Suprapubic skin (tissue), 4 donors: ENCODE results near the gene SRRM3. TPM values are rescaled to one million over a fixed set of nuclear protein-coding genes. Genes with fewer than 3 reads are reported as not detected.
"Not testable (repeated sequence)": the region's sequence is repeated elsewhere in the genome, so short reads cannot be mapped to it uniquely, and the experiment has no call there.

Experiments used
- DNase-seq, 2 donors: peaks; one replicate each; pipeline ENCODE4 v3.0.0-alpha.2; 2019; ENCODE audit warnings: low spot score in 2 of 2
- H3K27ac ChIP-seq: fragments of 200-600 bp; sonication (generic); one replicate; pipeline ENCODE4 v1.5.1; 2019
- H3K27me3 ChIP-seq: fragments of 200-600 bp; sonication (generic); one replicate; pipeline ENCODE4 v1.5.1; 2019
- H3K36me3 ChIP-seq: fragments of 200-600 bp; sonication (generic); one replicate; pipeline ENCODE4 v1.5.1; 2019
- H3K4me1 ChIP-seq: fragments of 200-600 bp; sonication (generic); one replicate; pipeline ENCODE4 v1.5.1; 2019
- H3K4me3 ChIP-seq: fragments of 200-600 bp; sonication (generic); one replicate; pipeline ENCODE4 v1.5.1; 2019; ENCODE audit warnings: mild to moderate bottlenecking
- H3K9me3 ChIP-seq: fragments of 200-600 bp; sonication (generic); one replicate; pipeline ENCODE4 v1.5.1; 2019
- CTCF ChIP-seq, 2 donors: fragments of 200-600 bp in 1 of 2; fragments of 450-650 bp in 1 of 2; sonication (generic) in 1 of 2; IDR thresholded peaks; one replicate each; pipeline ENCODE4 v1.5.1; 2016 to 2019; ENCODE audit warnings: antibody characterized with exemption in 2 of 2, mild to moderate bottlenecking in 1 of 2, moderate library complexity in 1 of 2
- EP300 ChIP-seq: sonication (generic); formaldehyde crosslinking; IDR thresholded peaks from one replicate; pipeline ENCODE4 v1.6.1; 2017; ENCODE audit warnings: antibody characterized with exemption
- POLR2A ChIP-seq, 2 donors: fragments of 450-650 bp; IDR thresholded peaks; one replicate each; pipeline ENCODE4 v1.6.1; 2017; ENCODE audit warnings: antibody characterized with exemption in 2 of 2, mild to moderate bottlenecking in 2 of 2, moderate library complexity in 2 of 2
- POLR2AphosphoS5 ChIP-seq, 3 donors: sonication (generic); formaldehyde crosslinking; IDR thresholded peaks; one replicate each; pipeline ENCODE4 v1.6.1; 2017; ENCODE audit warnings: antibody characterized with exemption in 3 of 3
- WGBS: methylation state at CpG from one replicate; pipeline ENCODE4 v1.1.5; 2018; 5-methylcytosine and 5-hydroxymethylcytosine counted together
- total RNA-seq, 4 donors: library from RNA; depleted of rRNA; stranded (reverse); fragments of >200 nt; gene quantifications; one replicate each; pipeline ENCODE4 v1.1.0, GENCODE V29; 2016

Gene SRRM3
- total RNA-seq, 4 donors from 2014 or later = 5.6 to 8.5 (median 7.7) TPM

GRCh38 chr7:76286842-76287403, 85.2 kb downstream of the SRRM3 start:
- TF ChIP-seq CTCF (IDR thresholded peaks at IDR 0.05) (no peak), POLR2A (IDR thresholded peaks at IDR 0.05) (no peak), EP300 (no peak), POLR2AphosphoS5 (IDR thresholded peaks at IDR 0.05) (no peak)
- H3K27me3 ChIP-seq = peaks cover 14% of the 10 kb centered on the region
- H3K4me3 ChIP-seq = no peak overlapping the region
- no peak for DNase-seq
- peaks cover 38% of the 10 kb centered on the region for H3K4me1 ChIP-seq
- 84% methylated on average over 11 of the region's 16 CpGs for WGBS
- no peaks in the 10 kb centered on the region for H3K36me3 ChIP-seq
- no peak overlapping the region for H3K27ac ChIP-seq
- H3K9me3 ChIP-seq = no peaks in the 10 kb centered on the region

- WGBS = 79% methylated on average over 6 of the region's 6 CpGs
Measured at GRCh38 chr7:76290847-76291350, 89.2 kb downstream of the SRRM3 start.

GRCh38 chr7:76291351-76292212, 89.9 kb downstream of the SRRM3 start:
- H3K4me1 ChIP-seq = peaks cover 69% of the 10 kb centered on the region
- H3K27ac ChIP-seq = peak overlapping the region; percentile 93
- H3K4me3 ChIP-seq = peak overlapping the region; percentile 38
- H3K27me3 ChIP-seq = no peaks in the 10 kb centered on the region
- TF ChIP-seq POLR2AphosphoS5 (IDR thresholded peaks at IDR 0.05) (peak; percentile 27 to 87 (median 72)), EP300 (no peak), POLR2A (IDR thresholded peaks at IDR 0.05) (no peak), CTCF (IDR thresholded peaks at IDR 0.05) (peak; percentile 95 to 100)
- H3K36me3 ChIP-seq = no peaks in the 10 kb centered on the region
- H3K9me3 ChIP-seq = no peaks in the 10 kb centered on the region
- WGBS = 12% methylated on average over 29 of the region's 30 CpGs
- DNase-seq = peak; percentile 95 to 97

More at GRCh38 chr7:76290847-76291350, 89.2 kb downstream of the SRRM3 start:
- DNase-seq, H3K27me3 ChIP-seq, H3K4me3 ChIP-seq, H3K9me3 ChIP-seq, H3K36me3 ChIP-seq: not testable (repeated sequence)
- H3K4me1 ChIP-seq = peaks cover 62% of the 10 kb centered on the region
- H3K27ac ChIP-seq = peak overlapping the region; percentile 93

- no peak for DNase-seq
- Histone ChIP-seq H3K4me1 (peaks cover 75% of the 10 kb centered on the region), H3K27me3 (no peaks in the 10 kb centered on the region), H3K9me3 (no peaks in the 10 kb centered on the region), H3K36me3 (no peaks in the 10 kb centered on the region), H3K27ac (peak overlapping the region; percentile 93), H3K4me3 (peak overlapping the region; percentile 38)
- 7% methylated on average over 5 of the region's 5 CpGs for WGBS
- TF ChIP-seq CTCF (IDR thresholded peaks at IDR 0.05) (no peak), POLR2A (IDR thresholded peaks at IDR 0.05) (no peak), EP300 (no peak), POLR2AphosphoS5 (IDR thresholded peaks at IDR 0.05) (no peak)
Measured at GRCh38 chr7:76292213-76292573, 90.5 kb downstream of the SRRM3 start.

- H3K4me3 ChIP-seq, H3K9me3 ChIP-seq, H3K36me3 ChIP-seq, DNase-seq, H3K27me3 ChIP-seq: not testable (repeated sequence)
- peak overlapping the region; percentile 93 for H3K27ac ChIP-seq
- WGBS = 78% methylated on average over 5 of the region's 5 CpGs
- peaks cover 80% of the 10 kb centered on the region for H3K4me1 ChIP-seq
Measured at GRCh38 chr7:76292911-76293310, 91.2 kb downstream of the SRRM3 start.

- H3K27me3 ChIP-seq = no peaks in the 10 kb centered on the region
- no peaks in the 10 kb centered on the region for H3K9me3 ChIP-seq
- 55% methylated on average over 8 of the region's 8 CpGs for WGBS
- no peak for DNase-seq
- TF ChIP-seq POLR2AphosphoS5 (IDR thresholded peaks at IDR 0.05) (no peak), CTCF (IDR thresholded peaks at IDR 0.05) (no peak), POLR2A (IDR thresholded peaks at IDR 0.05) (no peak), EP300 (no peak)
- H3K27ac ChIP-seq = peak overlapping the region; percentile 93
- no peaks in the 10 kb centered on the region for H3K36me3 ChIP-seq
- no peak overlapping the region for H3K4me3 ChIP-seq
- peaks cover 84% of the 10 kb centered on the region for H3K4me1 ChIP-seq
Measured at GRCh38 chr7:76293407-76293901, 91.8 kb downstream of the SRRM3 start.
